ENCODE results near the gene UBA3.

Gene UBA3

GRCh38 chr3:69005791-69006482, 74.2 kb downstream of the UBA3 start:
- Mint-ChIP-seq H3K4me1 (ENCODE audit: low read depth) (no peaks in the 10 kb centered on the region), H3K9me3 (no peaks in the 10 kb centered on the region), H3K27me3 (ENCODE audit: low read depth) (no peaks in the 10 kb centered on the region), H3K27ac (no peak overlapping the region), H3K36me3 (ENCODE audit: low read depth) (peaks cover 18% of the 10 kb centered on the region), H3K4me3 (no peak overlapping the region)
- no peak for DNase-seq (ENCODE audit: low spot score)

GRCh38 chr3:69005071-69005790, 74.9 kb downstream of the UBA3 start:
- no peak overlapping the region for H3K27ac Mint-ChIP-seq
- peaks cover 18% of the 10 kb centered on the region for H3K36me3 Mint-ChIP-seq (ENCODE audit: low read depth)
- no peaks in the 10 kb centered on the region for H3K27me3 Mint-ChIP-seq (ENCODE audit: low read depth)
- no peaks in the 10 kb centered on the region for H3K4me1 Mint-ChIP-seq (ENCODE audit: low read depth)
- no peak for DNase-seq (ENCODE audit: low spot score)
- H3K9me3 Mint-ChIP-seq: no peaks in the 10 kb centered on the region
- no peak overlapping the region for H3K4me3 Mint-ChIP-seq
